NCI-H226 (cell line): ENCODE measurements around the gene RBM20.
A peak's percentile ranks its signal among the peaks of the same experiment; 100 is the strongest.
"Not testable (repeated sequence)": the region's sequence is repeated elsewhere in the genome, so short reads cannot be mapped to it uniquely, and the experiment has no call there.

Source experiments
- DNase-seq: peaks from one replicate; pipeline ENCODE4 v3.0.0-alpha.2; 2015

Gene RBM20

DNA sequence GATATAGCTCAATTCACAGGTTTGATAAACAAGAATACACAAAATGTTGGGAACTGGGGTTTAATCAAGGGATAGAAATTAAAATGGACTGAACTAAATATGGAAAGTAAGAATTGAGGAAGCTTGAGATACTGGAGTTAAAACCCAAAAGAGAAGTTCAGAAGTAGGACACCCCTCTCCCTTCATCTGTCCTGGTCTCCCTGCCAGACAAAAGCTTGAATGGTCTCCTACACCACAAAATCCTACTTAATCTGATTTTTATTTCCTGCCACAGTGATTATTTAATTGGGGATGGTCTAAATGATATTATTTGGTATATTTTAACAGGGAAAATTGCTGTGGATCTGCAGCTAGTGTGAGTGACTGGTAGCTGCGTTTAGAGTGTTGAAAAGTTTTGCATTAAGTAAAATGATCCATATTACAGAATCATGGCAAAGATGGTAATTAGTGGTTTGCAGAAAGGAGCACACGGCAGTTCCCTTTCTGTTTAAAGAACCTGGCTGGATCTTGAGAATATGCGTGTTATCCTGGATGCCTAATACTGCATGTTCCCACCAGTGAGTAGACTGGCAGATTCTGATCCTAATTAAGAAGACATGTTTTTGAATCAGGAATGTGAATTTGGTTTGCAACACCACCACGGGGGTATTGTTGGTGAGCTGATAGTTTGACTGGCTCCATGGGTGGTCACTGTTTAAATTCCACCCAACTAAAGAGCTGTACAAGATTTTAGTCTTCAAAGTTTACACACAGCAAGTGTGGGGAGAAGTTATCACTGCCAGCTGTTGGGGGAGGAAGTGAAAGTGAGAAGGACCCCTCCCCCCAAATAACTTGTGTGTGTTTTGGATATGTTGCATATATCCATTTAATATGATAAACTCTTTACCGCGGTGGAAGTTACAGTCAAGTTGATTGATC lies 5.5 kb downstream of the RBM20 start:
- no peak for DNase-seq

DNA sequence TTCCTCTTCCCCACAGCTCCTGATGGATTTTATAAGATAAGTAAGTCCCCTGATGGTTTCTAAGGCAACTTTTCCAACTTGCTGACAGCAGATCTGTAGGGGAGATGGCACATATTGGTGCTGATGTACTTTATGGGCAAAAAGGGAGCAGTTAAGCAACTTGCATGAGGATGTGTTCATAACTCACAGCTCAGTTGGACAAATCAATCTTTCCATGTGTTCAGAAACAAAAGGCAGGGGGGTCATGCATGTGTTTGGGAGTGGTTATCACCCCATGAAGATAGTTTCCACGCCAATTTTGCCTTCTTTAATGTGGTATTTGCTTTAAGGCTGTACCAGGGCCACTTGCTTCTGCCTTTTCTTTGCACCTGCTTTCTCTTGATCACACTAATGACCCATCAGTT lies 6.1 kb downstream of the RBM20 start:
- DNase-seq: no peak

DNA sequence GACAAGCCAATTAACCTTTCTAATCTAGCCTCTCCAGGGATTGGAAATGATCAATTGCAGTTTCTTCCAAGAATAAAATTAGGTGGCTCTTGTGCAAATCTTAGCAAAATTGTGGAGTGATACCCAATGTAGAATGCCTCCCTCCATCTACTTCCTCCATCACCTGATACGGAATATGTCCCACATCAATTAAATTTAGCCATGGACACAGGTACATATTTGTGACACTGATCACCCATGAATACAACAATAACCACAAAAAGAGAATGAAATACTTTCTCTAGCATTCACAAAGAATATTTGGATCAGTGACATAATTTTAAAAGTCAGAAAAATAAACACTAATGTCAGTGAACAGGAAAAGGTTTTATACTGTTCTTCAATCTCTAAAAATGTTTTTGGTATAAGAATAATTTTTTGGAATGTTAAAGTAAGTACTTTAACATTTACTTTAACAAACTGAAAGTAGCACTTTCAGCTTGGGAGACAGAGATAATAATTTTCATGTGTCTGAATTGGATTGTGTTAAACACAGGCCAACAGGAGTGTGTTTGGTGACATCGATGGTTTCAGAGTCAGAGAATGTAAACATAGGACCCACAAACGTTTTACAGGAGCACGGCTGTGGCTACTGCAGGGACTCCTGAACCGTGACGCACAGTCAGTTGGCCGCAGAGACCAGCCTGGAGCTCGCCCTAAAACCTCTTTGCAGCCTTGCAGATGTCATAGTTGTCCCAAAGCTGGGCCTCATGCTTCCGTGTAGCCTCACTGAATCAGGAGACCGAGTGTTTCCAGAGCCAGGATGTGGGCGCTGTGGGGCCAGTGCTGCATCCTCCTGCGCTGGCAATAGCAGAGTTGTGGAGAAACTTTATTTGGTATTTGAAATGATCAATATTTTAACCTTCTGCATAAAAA lies 7.2 kb downstream of the RBM20 start:
- DNase-seq: no peak

DNA sequence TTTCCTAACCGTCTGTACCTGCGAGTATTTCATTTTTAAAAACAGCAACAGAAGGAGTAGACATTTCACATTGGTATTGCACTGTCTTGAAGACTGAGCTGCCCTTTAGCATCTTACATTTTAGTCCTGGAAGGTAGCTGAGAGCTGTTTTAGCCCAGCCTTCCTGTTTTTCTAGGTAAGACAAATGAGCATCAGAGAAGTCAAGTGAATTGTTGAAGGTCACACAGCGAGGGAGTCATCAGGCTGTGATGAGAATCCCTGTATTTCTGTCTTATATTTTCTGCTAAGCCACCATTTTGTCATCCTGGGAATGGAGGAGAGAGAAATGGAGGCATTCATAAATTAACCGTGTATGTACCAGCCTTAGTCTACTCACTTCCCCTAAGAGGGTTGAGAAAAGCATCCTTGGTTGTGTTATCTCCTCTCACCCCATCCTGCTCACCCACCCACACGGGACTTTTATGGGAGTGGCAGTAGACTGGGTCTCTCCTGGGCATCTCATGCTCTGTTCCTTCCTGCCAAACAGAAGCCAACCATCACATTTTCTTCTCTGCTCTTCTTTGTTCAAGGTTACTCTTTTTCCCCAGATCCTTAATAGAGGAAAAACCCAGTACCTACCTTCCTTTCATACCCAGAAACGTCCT lies 8.5 kb downstream of the RBM20 start:
- no peak for DNase-seq

DNA sequence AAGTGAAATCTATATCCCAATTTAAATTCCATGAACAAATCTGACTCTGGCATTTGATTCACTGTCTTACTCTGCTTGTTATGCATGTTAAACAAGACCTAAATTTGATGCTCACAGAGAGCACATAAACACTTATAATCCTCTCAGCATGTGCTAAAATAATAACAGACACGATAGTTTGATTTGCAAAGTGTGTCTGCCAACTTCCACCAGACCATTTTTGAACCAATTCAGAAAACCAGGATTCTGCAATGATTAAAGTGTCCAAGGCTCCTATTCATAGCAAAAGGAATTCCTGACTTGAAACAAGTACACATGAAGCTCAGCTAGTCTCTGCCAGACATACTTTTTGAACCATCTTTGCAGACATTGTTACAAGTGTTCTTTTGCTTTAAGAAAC lies 11.2 kb downstream of the RBM20 start:
- no peak for DNase-seq

DNA sequence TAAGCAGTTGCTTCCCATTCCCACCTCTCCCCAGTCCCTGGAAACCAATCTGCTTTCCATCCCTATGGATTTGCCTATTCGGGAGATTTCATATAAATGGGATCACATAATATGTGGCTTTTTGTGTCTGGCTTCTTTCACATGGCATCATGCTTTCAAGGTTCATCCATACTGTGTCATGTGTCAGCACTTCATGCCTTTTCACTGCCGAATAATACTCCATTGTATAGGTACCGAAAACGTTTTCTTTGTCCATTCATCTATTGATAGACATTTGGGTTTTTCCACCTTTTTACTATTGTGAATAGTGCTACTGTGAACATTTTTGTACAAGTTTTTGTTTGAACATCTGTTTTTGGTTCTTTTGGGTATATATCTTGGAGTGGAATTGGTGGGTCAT lies 12.5 kb downstream of the RBM20 start:
- DNase-seq: no peak

DNA sequence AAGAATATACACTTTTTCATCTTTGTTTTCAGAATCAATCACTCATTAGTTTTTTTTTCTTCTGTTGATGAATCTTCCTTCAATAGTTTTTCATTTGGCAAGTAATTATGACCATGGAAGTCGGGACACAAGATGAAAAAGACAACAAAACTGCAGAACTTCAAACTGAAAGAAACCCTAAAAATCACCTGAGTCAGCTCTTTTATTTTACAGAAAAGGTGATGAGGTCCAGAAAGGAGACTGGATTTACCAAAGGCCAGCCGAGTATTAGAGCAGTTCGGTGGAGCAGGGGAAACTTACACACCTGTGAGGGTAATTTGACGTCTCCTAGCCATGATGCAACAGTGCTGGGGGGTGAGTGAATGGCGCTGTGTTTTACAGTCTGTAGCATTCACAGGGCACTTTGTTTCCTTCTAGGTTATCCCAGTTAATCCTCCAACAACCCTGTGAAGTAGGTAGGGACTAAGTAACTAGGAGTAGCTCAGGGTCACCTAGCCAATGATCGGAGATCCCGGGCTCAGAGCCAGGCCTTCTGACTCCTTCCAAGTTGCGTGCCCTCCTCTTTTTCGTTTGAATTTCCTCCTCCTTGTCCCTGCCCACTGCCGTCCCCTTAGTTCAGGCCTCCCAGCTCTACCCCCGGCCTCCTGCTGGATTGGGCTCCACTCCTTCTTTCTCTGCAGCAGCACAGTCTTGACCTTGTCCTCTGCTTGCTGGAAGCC lies 14.0 kb downstream of the RBM20 start:
- no peak for DNase-seq

DNA sequence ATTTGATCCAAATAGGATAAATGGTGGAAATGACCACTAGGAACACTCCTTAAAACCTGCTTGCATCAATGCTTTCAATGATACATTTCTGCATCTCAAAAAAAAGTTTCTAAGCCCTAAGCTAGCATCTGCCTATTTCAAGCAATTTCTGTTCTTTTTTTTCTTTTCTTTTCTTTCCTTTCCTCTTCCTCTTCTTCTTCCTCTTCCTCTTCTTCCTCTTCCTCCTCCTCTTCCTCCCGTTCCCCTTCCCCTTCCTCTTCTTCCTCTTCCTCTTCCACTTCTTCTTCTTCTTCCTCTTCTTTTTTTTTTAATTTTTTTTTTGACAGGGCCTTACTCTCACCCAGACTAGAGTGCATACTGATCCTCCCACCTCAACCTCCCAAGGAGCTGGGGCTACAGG lies 15.4 kb downstream of the RBM20 start:
- DNase-seq: no peak

DNA sequence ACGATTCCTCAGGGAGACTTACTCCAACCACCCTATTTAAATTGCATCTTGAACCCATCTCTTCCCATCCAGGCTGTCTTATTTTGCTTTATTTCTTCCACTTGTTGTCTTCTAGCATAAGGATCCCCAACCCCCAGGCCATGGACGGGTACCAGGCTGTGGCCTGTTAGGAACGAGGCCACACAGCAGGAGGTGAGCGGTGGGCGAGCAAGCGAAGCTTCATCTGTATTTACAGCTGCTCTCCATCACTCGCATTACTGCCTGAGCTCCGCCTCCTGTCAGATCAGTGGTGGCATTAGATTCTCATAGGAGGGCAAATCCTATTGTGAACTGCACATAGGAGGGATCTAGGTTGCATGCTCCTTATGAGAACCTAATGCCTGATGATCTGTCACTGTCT lies 16.2 kb downstream of the RBM20 start:
- not testable (repeated sequence) for DNase-seq

DNA sequence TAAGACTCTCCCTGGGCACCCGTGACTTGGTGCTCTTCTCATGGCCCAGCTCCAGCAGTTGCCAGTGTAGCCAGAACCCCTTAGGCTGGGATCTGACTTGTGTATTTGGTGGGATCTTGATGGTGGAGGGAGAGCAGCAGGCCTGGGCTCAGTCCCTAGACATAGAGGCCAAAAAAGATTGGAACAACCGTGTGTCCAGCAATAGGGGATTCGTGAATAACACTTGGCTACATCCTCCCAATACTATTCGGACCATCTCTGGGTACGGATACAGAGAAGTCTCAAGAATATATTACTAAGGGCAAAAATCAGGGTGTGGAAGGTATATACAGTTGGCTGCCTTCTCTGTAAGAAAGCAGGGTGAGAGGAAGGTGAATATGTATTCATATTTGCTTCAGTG lies 17.2 kb downstream of the RBM20 start:
- no peak for DNase-seq

DNA sequence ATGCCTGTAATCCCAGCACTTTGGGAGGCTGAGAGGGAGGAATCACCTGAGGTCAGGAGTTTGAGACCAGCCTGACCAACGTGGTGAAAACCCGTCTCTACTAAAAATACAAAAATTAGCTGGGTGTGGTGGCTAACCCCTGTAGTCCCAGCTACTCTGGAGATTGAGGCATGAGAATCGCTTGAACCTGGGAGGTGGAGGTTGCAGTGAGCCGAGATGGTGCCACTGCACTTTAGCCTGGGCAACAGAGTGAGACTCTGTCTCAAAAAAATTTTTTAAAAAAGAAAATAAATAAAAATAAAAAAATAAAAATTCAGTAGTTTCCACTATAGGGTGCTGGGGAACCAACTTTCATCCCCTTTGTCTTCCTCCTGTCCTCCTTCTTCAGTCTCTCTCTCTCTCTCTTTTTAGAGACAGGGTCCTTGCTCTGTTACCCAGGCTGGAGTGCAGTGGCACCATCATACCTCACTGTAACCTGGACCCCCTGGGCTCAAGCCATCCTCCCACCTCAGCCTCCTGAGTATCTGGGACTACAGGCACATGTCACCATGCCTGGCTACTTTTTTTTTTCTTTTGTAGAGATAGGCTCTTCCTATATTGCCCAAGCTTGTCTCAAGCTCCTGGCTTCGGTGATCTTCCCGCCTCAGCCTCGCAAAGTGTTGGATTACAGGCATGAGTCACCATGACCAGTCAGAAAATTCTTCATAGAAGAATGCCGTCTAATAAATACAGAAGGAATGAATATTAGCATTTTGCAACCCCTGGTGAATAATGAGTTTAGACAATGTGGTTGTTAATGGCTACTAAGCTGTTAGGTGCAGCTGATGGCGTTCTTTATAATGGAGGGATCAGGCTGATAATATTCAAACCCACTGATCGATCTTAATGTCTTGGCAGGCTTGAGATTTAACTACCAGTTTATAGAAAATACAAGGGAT lies 20.6 kb downstream of the RBM20 start:
- DNase-seq: peak; percentile 91

DNA sequence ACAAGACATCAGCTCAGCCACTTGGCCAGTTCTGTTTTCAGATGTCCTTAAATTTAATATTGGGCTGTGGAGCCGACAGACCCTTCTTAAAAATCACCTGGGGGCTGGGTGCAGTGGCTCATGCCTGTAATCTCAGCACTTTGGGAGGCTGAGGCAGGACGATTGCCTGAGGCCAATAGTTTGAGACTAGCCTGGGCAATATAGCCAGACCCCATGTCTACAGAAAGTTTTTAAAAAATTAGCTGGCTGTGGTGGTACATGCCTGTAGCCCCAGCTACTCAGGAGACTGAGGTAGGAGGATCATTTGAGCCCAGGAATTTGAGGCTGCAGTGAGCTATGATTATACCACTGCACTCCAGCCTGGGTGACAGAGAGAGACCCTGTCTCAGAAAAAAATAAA lies 22.1 kb downstream of the RBM20 start:
- not testable (repeated sequence) for DNase-seq

DNA sequence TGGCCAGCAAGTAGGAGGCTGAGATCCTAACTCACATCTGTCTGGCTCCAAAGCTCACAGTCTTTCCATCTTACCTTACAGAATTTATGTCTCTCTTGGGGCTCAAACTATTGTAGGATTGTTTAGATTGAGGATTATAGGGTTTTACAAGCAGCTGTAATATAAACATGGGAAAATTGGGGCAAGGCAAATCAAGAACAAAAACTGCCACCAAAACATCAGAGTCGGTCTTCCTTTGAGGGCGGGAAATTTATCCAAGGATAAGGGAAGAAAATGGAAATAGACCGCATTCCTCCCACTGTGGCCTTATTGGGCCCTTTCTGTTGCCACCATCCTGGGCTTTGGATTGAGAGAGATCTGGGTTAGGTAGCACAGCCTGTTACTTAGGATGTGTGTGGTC lies 22.5 kb downstream of the RBM20 start:
- DNase-seq: no peak

DNA sequence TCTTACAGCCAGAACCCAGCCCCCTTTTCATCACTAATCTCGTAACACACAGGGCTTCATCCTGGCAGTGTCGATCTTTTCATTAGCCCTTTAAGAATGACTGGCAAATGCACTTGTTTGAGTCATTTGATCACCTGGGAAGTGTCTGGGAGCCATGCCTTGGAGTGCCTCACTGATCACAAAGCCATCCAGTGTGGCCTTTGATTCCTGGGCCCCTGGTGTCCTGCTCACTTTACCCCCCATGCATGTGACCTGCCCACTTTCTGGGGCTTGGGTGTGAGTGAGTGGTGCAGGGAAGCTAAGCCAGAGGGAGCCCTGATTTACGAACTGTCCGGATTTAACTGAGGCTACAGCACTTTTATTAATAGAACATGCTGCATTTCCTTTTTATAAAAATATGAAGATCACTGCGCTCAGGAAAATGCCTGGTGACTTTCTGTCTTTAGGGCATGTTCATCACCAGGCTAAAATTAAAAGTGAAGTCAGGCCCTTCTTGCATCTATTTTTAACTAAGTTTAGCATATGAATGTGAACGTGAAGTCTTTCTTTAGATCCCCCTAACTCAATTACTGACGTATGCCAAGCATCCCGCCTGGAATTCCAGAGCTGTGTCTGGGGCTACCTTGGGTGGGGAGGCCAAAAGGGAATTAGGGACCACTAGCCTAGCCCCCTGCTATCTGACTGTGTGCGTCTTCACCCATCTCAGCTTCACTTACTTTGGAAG lies 23.6 kb downstream of the RBM20 start:
- DNase-seq: no peak

DNA sequence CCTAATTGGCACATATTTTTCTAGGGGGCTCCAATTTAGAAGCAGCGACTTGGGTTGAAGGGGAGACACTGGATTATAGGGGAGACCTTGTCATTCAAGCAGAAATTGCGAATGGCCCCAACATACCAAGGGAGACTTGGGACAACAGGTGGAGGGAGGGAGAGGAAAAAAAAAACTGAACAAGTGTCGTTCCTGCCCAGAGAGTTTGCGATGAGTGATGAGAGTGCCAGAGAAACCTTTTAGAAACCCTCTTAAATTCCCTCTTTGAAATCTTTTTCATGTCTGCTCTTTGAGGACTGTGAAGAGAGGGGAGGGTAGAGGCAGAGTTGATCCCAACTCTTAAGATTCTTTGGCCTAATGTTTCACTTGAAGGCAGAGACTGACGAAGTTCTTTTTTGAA lies 24.3 kb downstream of the RBM20 start:
- DNase-seq: no peak

DNA sequence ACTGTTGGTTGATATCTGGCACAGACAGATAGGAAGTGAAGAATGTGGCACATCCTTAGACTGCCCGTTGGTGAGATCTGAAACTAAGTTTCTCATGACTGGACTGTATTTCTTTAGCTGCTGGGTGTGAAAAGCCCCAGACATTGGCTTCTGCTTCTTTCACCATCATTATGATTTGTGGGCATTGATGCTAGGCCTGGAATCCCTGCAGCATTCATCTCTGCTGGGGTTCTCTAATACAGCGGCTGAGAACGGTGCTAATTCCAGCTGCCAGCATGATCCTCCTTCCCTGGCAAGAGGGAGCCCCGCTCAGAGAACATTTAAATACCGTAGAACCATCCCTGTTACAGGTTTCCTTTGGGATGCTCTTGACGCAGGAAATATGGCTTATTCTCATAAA lies 26.2 kb downstream of the RBM20 start:
- no peak for DNase-seq

DNA sequence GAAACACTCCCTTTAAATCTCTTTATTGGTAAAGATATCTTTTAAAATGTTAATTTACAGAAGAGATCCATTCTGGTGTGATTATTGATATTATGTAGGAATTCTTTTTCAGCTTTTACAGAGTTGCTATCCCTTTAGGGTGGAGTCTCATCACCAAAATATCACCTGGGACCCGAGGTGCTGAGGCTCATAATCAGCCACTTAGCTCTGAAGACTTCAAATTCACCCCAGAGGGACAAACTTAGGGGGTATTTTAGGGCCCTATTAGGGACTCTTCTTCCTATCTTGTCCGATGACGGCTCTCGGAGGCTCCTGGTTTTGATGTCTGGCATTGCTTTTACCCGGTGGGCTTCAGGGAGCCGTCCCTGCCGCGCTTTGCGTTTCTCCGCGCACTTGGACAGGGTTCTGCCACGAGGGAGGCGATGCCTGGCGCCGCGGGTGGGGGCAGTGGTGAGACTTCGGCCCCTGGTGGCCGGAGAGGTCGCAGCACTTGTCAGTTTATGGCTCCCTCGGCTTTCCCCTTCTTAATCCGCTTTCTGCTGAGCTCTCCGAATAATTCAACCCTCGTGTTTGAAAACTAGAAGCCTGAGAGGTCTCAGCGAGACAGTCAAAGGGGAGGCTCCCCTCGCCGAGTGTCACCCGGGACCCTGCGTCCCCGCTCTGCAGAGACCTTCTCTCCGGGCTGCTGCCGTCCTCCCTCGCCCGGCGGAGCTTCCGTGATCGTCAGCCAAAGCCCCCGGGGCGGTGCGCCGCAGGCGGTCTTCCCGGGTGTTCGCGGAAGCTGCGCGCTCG lies 27.8 kb downstream of the RBM20 start:
- peak; percentile 47 for DNase-seq

DNA sequence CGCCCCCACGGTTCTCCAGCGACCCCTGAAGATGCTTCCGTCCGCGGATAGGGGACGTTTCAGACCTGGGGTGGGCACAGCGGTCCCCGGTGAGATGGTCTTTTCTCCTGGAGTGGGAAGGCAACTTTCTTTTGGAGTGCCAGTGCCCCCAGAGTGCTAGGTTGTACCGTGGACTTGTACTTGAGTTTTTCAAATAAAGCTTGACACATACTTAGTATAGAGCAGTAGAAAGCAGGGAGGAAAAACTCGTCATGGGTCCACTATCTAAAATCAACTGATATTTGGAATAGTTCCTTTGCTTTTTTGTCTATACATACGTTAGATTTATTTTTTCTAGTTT lies 28.4 kb downstream of the RBM20 start:
- no peak for DNase-seq

DNA sequence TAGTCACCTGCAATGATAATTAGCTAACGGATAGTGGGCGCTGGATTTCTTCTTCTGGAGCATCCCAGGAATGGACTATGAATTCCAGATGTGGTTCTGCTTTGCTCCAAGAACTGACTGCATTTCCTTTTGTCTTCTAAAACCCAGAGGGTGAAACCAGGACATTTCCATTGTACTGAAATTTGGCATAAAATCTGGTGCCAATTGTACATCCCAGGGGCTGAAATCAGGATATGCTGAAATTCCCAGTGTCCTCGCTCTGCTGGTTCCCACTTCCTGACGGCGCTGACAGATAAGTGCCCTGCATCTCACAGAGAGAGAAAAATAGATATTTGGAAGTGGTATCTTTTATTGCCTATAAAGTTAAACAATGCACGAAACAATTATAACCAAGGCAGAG lies 31.9 kb downstream of the RBM20 start:
- DNase-seq: no peak
